ENCODE measurements around the gene ACTBL2. TPM values are rescaled to one million over a fixed set of nuclear protein-coding genes. Genes with fewer than 3 reads are reported as not detected.

The ACTBL2 gene
- total and polyA plus RNA-seq, 2 of the 13 experiments (the other 11 are each of a cell fraction or from before 2014, with no cell fraction given): not detected

DNA sequence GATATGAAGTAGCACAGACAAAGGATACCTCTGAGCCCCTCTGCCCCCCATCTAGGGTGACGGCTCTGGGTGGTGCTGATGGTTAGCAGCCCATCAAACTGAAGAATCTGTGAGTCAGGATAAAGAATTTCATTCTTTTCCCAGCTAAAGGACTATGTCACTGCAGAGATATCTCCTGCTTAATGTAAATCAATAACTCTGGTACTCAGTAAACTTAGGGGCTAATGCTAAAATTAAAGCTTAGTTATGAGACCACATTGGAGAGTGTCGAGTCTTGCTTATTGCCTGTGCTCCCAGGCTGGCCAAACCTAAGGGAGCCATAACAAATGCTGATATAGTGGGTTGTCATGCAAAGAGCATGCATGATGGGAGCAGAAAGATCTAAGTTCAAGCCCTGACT lies 25.6 kb upstream of the ACTBL2 start:
- ChIA-PET POLR2A (no interaction called here), CTCF (ENCODE audit: low intra/inter-chr PET ratio, low total read pairs) (no interaction called here)
- Histone ChIP-seq H3K9me3 (ENCODE audit: low read length) (no peaks in the 10 kb centered on the region), H3K27me3 (ENCODE audit: control insufficient read depth in 1 of 2, insufficient read depth in 2 of 2, low read length in 2 of 2) (no peaks in the 10 kb centered on the region; a peak in 1 of 5 replicates), H3K27ac (ENCODE audit: extremely low read length, insufficient read depth, low read length) (no peak overlapping the region), H3K4me1 (ENCODE audit: insufficient read depth, low read length) (no peaks in the 10 kb centered on the region), H3K4me3 (replicated peaks in 1 of 3; ENCODE audit: insufficient read depth in 1 of 3, low read depth in 2 of 3, low read length in 3 of 3) (no peak overlapping the region), H3K79me2 (ENCODE audit: insufficient read depth, low read length) (no peaks in the 10 kb centered on the region), H4K20me1 (ENCODE audit: insufficient read depth, low read length) (no peaks in the 10 kb centered on the region), H3K9ac (ENCODE audit: insufficient read depth, low read depth, low read length) (no peak overlapping the region), H3K36me3 (replicated peaks in 1 of 2; ENCODE audit: control insufficient read depth in 1 of 2, insufficient read depth in 2 of 2, low read length in 2 of 2) (no peaks in the 10 kb centered on the region), H3K4me2 (ENCODE audit: low read depth, low read length) (no peak overlapping the region), H2AFZ (ENCODE audit: low read length) (no peak overlapping the region)
- TF ChIP-seq FOXA1 (IDR thresholded peaks at IDR 0.05) (no peak), FOXA1 (CRISPR knock-in tag; IDR thresholded peaks at IDR 0.05) (no peak), ZBTB34 (CRISPR knock-in tag; IDR thresholded peaks at IDR 0.05) (no peak), RARG (CRISPR knock-in tag; IDR thresholded peaks at IDR 0.05; ENCODE audit: low read depth) (no peak)
- ATAC-seq (no peak), DNase-seq (ENCODE audit: low spot score) (no peak), FAIRE-seq (no peak)
- BruUV-seq (replicated peaks): no TSS peak
- in situ Hi-C loops (cut with HindIII; ENCODE audit: extremely low pct_ligation_motif_present, low pct_unique_long_range_greater_than_20kb) (loop anchor here (25.0 kb wide), 1 partner anchor 954 kb away; the partner anchor contains the start of gene PLK2), intact Hi-C loops (cut with micrococcal nuclease; ENCODE audit: unreplicated experiment) (no loop called here)
- 0% methylated on average over 2 of the region's 2 CpGs for WGBS (ENCODE audit: low lambda C conversion rate)

- no peaks in the 10 kb centered on the region for H3K79me2 ChIP-seq (ENCODE audit: insufficient read depth, low read length)
- DNase-seq (ENCODE audit: low spot score) (no peak), FAIRE-seq (no peak), ATAC-seq (no peak)
- H4K20me1 ChIP-seq (ENCODE audit: insufficient read depth, low read length): no peaks in the 10 kb centered on the region
- BruUV-seq (replicated peaks): no TSS peak
- TF ChIP-seq MAF1 (CRISPR knock-in tag; IDR thresholded peaks at IDR 0.05; ENCODE audit: borderline replicate concordance) (no peak), MIER3 (CRISPR knock-in tag; IDR thresholded peaks at IDR 0.05; ENCODE audit: borderline replicate concordance) (no peak)
- TF ChIP-seq, protein P1, sequence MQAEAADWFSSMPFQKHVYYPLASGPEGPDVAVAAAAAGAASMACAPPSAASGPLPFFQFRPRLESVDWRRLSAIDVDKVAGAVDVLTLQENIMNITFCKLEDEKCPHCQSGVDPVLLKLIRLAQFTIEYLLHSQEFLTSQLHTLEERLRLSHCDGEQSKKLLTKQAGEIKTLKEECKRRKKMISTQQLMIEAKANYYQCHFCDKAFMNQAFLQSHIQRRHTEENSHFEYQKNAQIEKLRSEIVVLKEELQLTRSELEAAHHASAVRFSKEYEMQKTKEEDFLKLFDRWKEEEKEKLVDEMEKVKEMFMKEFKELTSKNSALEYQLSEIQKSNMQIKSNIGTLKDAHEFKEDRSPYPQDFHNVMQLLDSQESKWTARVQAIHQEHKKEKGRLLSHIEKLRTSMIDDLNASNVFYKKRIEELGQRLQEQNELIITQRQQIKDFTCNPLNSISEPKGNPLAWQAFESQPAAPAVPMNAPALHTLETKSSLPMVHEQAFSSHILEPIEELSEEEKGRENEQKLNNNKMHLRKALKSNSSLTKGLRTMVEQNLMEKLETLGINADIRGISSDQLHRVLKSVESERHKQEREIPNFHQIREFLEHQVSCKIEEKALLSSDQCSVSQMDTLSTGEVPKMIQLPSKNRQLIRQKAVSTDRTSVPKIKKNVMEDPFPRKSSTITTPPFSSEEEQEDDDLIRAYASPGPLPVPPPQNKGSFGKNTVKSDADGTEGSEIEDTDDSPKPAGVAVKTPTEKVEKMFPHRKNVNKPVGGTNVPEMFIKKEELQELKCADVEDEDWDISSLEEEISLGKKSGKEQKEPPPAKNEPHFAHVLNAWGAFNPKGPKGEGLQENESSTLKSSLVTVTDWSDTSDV (CRISPR knock-in tag; IDR thresholded peaks at IDR 0.05): no peak
- H3K4me3 ChIP-seq (replicated peaks in 1 of 3; ENCODE audit: insufficient read depth in 1 of 3, low read depth in 2 of 3, low read length in 3 of 3): no peak overlapping the region
- CTCF ChIA-PET (ENCODE audit: low intra/inter-chr PET ratio, low total read pairs): no interaction called here
- in situ Hi-C loops (cut with HindIII; ENCODE audit: extremely low pct_ligation_motif_present, low pct_unique_long_range_greater_than_20kb) (loop anchor here (25.0 kb wide), 1 partner anchor 957 kb away; the partner anchor contains the start of gene PLK2), intact Hi-C loops (cut with micrococcal nuclease; ENCODE audit: unreplicated experiment) (no loop called here)
- WGBS (ENCODE audit: low lambda C conversion rate): 5% methylated on average over 5 of the region's 5 CpGs
- H2AFZ ChIP-seq (ENCODE audit: low read length): no peak overlapping the region
- H3K27me3 ChIP-seq (ENCODE audit: control insufficient read depth in 1 of 2, insufficient read depth in 2 of 2, low read length in 2 of 2): no peaks in the 10 kb centered on the region; a peak in 1 of 5 replicates
- H3K4me2 ChIP-seq (ENCODE audit: low read depth, low read length): no peak overlapping the region
- H3K36me3 ChIP-seq (replicated peaks in 1 of 2; ENCODE audit: control insufficient read depth in 1 of 2, insufficient read depth in 2 of 2, low read length in 2 of 2): no peaks in the 10 kb centered on the region
- H3K4me1 ChIP-seq (ENCODE audit: insufficient read depth, low read length): no peaks in the 10 kb centered on the region
- POLR2A ChIA-PET: no interaction called here
- no peak overlapping the region for H3K27ac ChIP-seq (ENCODE audit: extremely low read length, insufficient read depth, low read length)
- H3K9me3 ChIP-seq (ENCODE audit: low read length): no peaks in the 10 kb centered on the region
- no peak overlapping the region for H3K9ac ChIP-seq (ENCODE audit: insufficient read depth, low read depth, low read length)
These were observed 22.9 kb upstream of the ACTBL2 start for GRCh38 chr5:57505272-57506200.

Measured in HepG2 (cell line).